GM12878 (cell line): ENCODE data around the gene PSME3IP1. TPM values are rescaled to one million over a fixed set of nuclear protein-coding genes. Genes with fewer than 3 reads are reported as not detected.

Source experiments
- ATAC-seq: fragments of 200-7000 bp; cut with Tn5 transposase; 3 replicates; pipeline ENCODE4 v1.9.1; 2020; ENCODE audit warnings: mild to moderate bottlenecking, moderate library complexity
- BruUV-seq: library from RNA; stranded (reverse); fragments of 400-500 nt; replicated peaks from 2 replicates; lab custom pipeline; 2021; lab: Mats Ljungman, UMichigan
- CTCF ChIA-PET: fragments of 300-600 bp; sonication (Branson Sonifier 250); formaldehyde crosslinking; extraction: SDS; loops from one replicate; lab custom pipeline; 2021; ENCODE audit warnings: inconsistent platforms; lab: Yijun Ruan, JAX
- POLR2A ChIA-PET: fragments of 350-600 bp; formaldehyde crosslinking; extraction: SDS; loops from one replicate; lab custom pipeline; 2021; ENCODE audit warnings: inconsistent platforms; lab: Charles Lee
- RAD21 ChIA-PET: fragments of 300-600 bp; sonication (Branson Sonifier 250); formaldehyde crosslinking; loops from one replicate; lab custom pipeline; 2023; ENCODE audit warnings: antibody characterized with exemption; ENCODE audit not compliant: unreplicated experiment; lab: Charles Lee
- SMC1A ChIA-PET: fragments of 300-600 bp; sonication (Branson Sonifier 250); formaldehyde crosslinking; loops from one replicate; lab custom pipeline; 2023; ENCODE audit not compliant: unreplicated experiment, uncharacterized antibody; lab: Charles Lee
- DNase-seq: peaks from one replicate; pipeline ENCODE4 v3.0.0-alpha.2; 2011; ENCODE audit warnings: low read depth, low spot score
- FAIRE-seq: peaks from 3 replicates; lab custom pipeline; 2011; peaks lifted over from hg19 to GRCh38; lab: Jason Lieb, UNC
- H2AFZ ChIP-seq: 2 replicates; pipeline ENCODE4 v1.6.0; 2011; ENCODE audit warnings: low read depth, low read length, control low read depth; ENCODE audit not compliant: control insufficient read depth
- H3K27ac ChIP-seq: 2 replicates; pipeline ENCODE4 v1.5.1; 2011; ENCODE audit warnings: control low read depth; ENCODE audit not compliant: control insufficient read depth, insufficient read depth
- H3K27me3 ChIP-seq, 2 experiments: replicated peaks in 1 of 2; 2 replicates each; pipeline versions ENCODE4 v1.6.0 to v1.6.1; 2011; ENCODE audit warnings: low read length in 1 of 2; ENCODE audit not compliant: control insufficient read depth in 2 of 2, insufficient read depth in 2 of 2
- H3K36me3 ChIP-seq, 2 experiments: 2 replicates each; pipeline ENCODE4 v1.5.1; 2011; ENCODE audit warnings: low read length in 1 of 2; ENCODE audit not compliant: control insufficient read depth in 2 of 2, insufficient read depth in 2 of 2
- H3K4me1 ChIP-seq: 2 replicates; pipeline ENCODE4 v1.6.1; 2011; ENCODE audit warnings: mild to moderate bottlenecking, low read length, moderate library complexity, mixed read lengths; ENCODE audit not compliant: control insufficient read depth, insufficient read depth
- H3K4me2 ChIP-seq: 2 replicates; pipeline ENCODE4 v1.6.0; 2011; ENCODE audit warnings: control low read depth; ENCODE audit not compliant: control insufficient read depth, insufficient read depth
- H3K4me3 ChIP-seq: fragments of 200-600 bp; sonication (generic); 2 replicates; pipeline ENCODE4 v1.5.1; 2016
- H3K79me2 ChIP-seq: 2 replicates; pipeline ENCODE4 v1.6.0; 2011; ENCODE audit warnings: low read length; ENCODE audit not compliant: control insufficient read depth, insufficient read depth
- H3K9ac ChIP-seq: 2 replicates; pipeline ENCODE4 v1.8.0; 2011; ENCODE audit warnings: low read length, control low read depth, mixed read lengths; ENCODE audit not compliant: control insufficient read depth, insufficient read depth
- H3K9me3 ChIP-seq: replicated peaks from 3 replicates; pipeline ENCODE4 v1.5.1; 2011; ENCODE audit warnings: mild to moderate bottlenecking, low read length; ENCODE audit not compliant: control insufficient read depth, insufficient read depth
- H4K20me1 ChIP-seq: 2 replicates; pipeline ENCODE4 v1.6.0; 2011; ENCODE audit not compliant: control insufficient read depth, insufficient read depth
- EZH2 ChIP-seq: IDR thresholded peaks from 2 replicates; pipeline ENCODE4 v1.6.1; 2012; ENCODE audit warnings: low read depth, mild to moderate bottlenecking, control low read depth, inconsistent platforms, low read length, borderline replicate concordance; ENCODE audit not compliant: control insufficient read depth
- GABPA ChIP-seq: IDR thresholded peaks from 2 replicates; pipeline ENCODE4 v1.6.1; 2014; ENCODE audit warnings: antibody characterized with exemption, low read depth, mild to moderate bottlenecking, inconsistent platforms
- IKZF1 ChIP-seq: fragments of 450-650 bp; conservative IDR thresholded peaks from 2 replicates; pipeline ENCODE4 v1.6.1; 2017; ENCODE audit warnings: antibody characterized with exemption, mild to moderate bottlenecking
- KAT2A ChIP-seq: conservative IDR thresholded peaks from 2 replicates; pipeline ENCODE4 v1.6.1; 2011; ENCODE audit warnings: low read depth, low read length; ENCODE audit not compliant: control insufficient read depth
- KDM1A ChIP-seq: fragments of 200-600 bp; sonication (generic); IDR thresholded peaks from 2 replicates; pipeline ENCODE4 v1.6.1; 2016; ENCODE audit warnings: borderline replicate concordance
- RFX5 ChIP-seq: IDR thresholded peaks from 2 replicates; pipeline ENCODE4 v1.6.1; 2011; ENCODE audit warnings: low read depth, low read length, improper control_type of control experiment
- SIN3A ChIP-seq: IDR thresholded peaks from 2 replicates; pipeline ENCODE4 v1.6.1; 2012; ENCODE audit warnings: low read depth, low read length, improper control_type of control experiment
- SMC3 ChIP-seq: IDR thresholded peaks from 2 replicates; pipeline ENCODE4 v1.6.1; 2011; ENCODE audit warnings: low read length, improper control_type of control experiment, borderline replicate concordance
- WGBS: methylation state at CpG from one replicate; pipeline ENCODE4 v1.1.6; 2016; ENCODE audit warnings: low lambda C conversion rate; ENCODE audit not compliant: insufficient replicate concordance, insufficient coverage; ENCODE audit errors: missing lambda C conversion rate; 5-methylcytosine and 5-hydroxymethylcytosine counted together
- in situ Hi-C: fragments of 300-500 bp; cut with MboI; formaldehyde crosslinking; loops from 9 replicates; pipeline ENCODE4 v1.14.3; 2018; ENCODE audit warnings: mixed read lengths
- intact Hi-C: fragments of 100-400 bp; cut with micrococcal nuclease; formaldehyde crosslinking; loops from one replicate; pipeline ENCODE4 v1.14.2; 2022; ENCODE audit not compliant: unreplicated experiment
- polyA plus RNA-seq, 11 experiments: library from polyadenylated mRNA; depleted of rRNA in 4 of 11; unstranded in 6 of 11; stranded (reverse) in 5 of 11; fragments of >200 nt; fragmentation: Nextera tagmentation in 4 of 11; fragmentation: Illumina TruSeq in 1 of 11; extraction: Ambion mirVana in 4 of 11; extraction: Trizol in 1 of 11; gene quantifications; 1 replicate in 1 of 11; 2 replicates in 10 of 11; pipeline versions ENCODE4 v1.2.1 to v1.2.3, GENCODE V29; 2011 to 2016; ENCODE audit warnings: inconsistent platforms in 2 of 11, missing spikeins in 2 of 11, low read depth in 1 of 11
- total RNA-seq, 4 experiments: library from RNA; depleted of rRNA in 3 of 4; stranded (reverse); fragments of >200 nt in 3 of 4; fragmentation: Illumina TruSeq in 1 of 4; extraction: Trizol in 1 of 4; gene quantifications; 2 replicates each; pipeline versions ENCODE4 v1.2.1 to v1.2.3, GENCODE V29; 2013 to 2021
- TF ChIP-seq, protein P1 (sequence below): IDR thresholded peaks from 2 replicates; pipeline ENCODE4 v1.6.1; 2012; ENCODE audit warnings: improper control_type of control experiment, low read depth, low read length; ENCODE audit not compliant: insufficient replicate concordance
- TF ChIP-seq, protein P2 (sequence below): IDR thresholded peaks from 2 replicates; pipeline ENCODE4 v1.6.1; 2011; ENCODE audit warnings: mild to moderate bottlenecking, low read depth, low read length, moderate library complexity; ENCODE audit not compliant: insufficient replicate concordance
- TF ChIP-seq, protein P3 (sequence below): fragments of 450-650 bp; IDR thresholded peaks from 2 replicates; pipeline ENCODE4 v1.6.1; 2016; ENCODE audit warnings: mild to moderate bottlenecking
- TF ChIP-seq, protein P4 (sequence below): fragments of 150-350 bp; IDR thresholded peaks from 2 replicates; pipeline ENCODE4 v1.6.1; 2016; ENCODE audit warnings: low read depth, low read length

PSME3IP1 gene
- total and polyA plus RNA-seq, 10 of the 15 experiments (the other 5 are each of a cell fraction or from before 2014, with no cell fraction given), result 67.9 to 174 (median 111) TPM

DNA sequence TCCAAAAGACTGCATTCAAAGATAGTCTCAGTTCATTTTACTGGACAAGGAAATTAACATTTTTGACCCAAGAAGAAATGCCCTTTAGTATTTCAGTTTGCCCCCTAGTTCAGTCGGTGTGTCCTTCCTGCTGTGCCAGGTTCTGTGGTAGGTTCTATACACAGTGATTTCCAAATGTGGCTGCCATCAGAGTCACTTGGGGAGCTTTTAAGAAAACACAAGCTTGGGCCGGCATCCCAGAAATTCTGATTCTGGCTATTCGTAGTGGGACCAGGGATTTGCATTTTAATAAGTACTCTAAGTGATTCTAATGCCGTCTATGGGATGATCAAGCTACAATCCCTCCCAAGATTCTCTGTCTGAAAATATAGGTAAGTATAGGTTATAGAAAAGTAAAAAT lies 10.4 kb upstream of the PSME3IP1 start:
- Histone ChIP-seq H3K79me2 (peaks cover 53% of the 10 kb centered on the region), H3K36me3 (0 out of 4 replicates have a peak, but pooled peaks cover 0 to 3% of the 10 kb centered on the region in 2 experiments), H3K27ac (no peak overlapping the region), H2AFZ (no peak overlapping the region), H3K4me2 (no peak overlapping the region), H3K9ac (no peak overlapping the region), H3K27me3 (no peaks in the 10 kb centered on the region), H3K4me1 (peaks cover 13% of the 10 kb centered on the region), H3K9me3 (no peaks in the 10 kb centered on the region), H4K20me1 (no peaks in the 10 kb centered on the region), H3K4me3 (no peak overlapping the region)
- FAIRE-seq, result no peak
- in situ Hi-C loops, result no loop called here
- 100% methylated on average over 4 of the region's 4 CpGs for WGBS
- intact Hi-C loops, result no loop called here
- DNase-seq, result no peak
- RAD21 ChIA-PET, result no interaction called here
- POLR2A ChIA-PET, result interaction anchor here (1.2 to 2.9 kb wide), 2 partner anchors 9 to 10 kb away, joined by 7 to 10 read pairs; partner anchors contain the start of genes PSME3IP1 and RSPRY1
- ATAC-seq, result no peak
- no TSS peak for BruUV-seq
- CTCF ChIA-PET, result interaction anchor here (1.4 to 1.8 kb wide), 2 partner anchors 8 to 26 kb away, joined by 3 to 4 read pairs; no protein-coding TSS in a partner anchor
- SMC1A ChIA-PET, result interaction anchor here (0.8 to 1.6 kb wide), 4 partner anchors 19 to 350 kb away, joined by 3 to 4 read pairs (median 3); no protein-coding TSS in a partner anchor
- TF ChIP-seq, protein P1, sequence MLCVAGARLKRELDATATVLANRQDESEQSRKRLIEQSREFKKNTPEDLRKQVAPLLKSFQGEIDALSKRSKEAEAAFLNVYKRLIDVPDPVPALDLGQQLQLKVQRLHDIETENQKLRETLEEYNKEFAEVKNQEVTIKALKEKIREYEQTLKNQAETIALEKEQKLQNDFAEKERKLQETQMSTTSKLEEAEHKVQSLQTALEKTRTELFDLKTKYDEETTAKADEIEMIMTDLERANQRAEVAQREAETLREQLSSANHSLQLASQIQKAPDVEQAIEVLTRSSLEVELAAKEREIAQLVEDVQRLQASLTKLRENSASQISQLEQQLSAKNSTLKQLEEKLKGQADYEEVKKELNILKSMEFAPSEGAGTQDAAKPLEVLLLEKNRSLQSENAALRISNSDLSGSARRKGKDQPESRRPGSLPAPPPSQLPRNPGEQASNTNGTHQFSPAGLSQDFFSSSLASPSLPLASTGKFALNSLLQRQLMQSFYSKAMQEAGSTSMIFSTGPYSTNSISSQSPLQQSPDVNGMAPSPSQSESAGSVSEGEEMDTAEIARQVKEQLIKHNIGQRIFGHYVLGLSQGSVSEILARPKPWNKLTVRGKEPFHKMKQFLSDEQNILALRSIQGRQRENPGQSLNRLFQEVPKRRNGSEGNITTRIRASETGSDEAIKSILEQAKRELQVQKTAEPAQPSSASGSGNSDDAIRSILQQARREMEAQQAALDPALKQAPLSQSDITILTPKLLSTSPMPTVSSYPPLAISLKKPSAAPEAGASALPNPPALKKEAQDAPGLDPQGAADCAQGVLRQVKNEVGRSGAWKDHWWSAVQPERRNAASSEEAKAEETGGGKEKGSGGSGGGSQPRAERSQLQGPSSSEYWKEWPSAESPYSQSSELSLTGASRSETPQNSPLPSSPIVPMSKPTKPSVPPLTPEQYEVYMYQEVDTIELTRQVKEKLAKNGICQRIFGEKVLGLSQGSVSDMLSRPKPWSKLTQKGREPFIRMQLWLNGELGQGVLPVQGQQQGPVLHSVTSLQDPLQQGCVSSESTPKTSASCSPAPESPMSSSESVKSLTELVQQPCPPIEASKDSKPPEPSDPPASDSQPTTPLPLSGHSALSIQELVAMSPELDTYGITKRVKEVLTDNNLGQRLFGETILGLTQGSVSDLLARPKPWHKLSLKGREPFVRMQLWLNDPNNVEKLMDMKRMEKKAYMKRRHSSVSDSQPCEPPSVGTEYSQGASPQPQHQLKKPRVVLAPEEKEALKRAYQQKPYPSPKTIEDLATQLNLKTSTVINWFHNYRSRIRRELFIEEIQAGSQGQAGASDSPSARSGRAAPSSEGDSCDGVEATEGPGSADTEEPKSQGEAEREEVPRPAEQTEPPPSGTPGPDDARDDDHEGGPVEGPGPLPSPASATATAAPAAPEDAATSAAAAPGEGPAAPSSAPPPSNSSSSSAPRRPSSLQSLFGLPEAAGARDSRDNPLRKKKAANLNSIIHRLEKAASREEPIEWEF, result no peak
- TF ChIP-seq KAT2A (no peak), SMC3 (no peak), SIN3A (no peak), RFX5 (no peak), EZH2 (no peak), GABPA (no peak), IKZF1 (no peak), KDM1A (no peak)
- TF ChIP-seq, protein P2, sequence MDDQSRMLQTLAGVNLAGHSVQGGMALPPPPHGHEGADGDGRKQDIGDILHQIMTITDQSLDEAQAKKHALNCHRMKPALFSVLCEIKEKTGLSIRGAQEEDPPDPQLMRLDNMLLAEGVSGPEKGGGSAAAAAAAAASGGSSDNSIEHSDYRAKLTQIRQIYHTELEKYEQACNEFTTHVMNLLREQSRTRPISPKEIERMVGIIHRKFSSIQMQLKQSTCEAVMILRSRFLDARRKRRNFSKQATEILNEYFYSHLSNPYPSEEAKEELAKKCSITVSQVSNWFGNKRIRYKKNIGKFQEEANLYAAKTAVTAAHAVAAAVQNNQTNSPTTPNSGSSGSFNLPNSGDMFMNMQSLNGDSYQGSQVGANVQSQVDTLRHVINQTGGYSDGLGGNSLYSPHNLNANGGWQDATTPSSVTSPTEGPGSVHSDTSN, result no peak
- TF ChIP-seq, protein P3, sequence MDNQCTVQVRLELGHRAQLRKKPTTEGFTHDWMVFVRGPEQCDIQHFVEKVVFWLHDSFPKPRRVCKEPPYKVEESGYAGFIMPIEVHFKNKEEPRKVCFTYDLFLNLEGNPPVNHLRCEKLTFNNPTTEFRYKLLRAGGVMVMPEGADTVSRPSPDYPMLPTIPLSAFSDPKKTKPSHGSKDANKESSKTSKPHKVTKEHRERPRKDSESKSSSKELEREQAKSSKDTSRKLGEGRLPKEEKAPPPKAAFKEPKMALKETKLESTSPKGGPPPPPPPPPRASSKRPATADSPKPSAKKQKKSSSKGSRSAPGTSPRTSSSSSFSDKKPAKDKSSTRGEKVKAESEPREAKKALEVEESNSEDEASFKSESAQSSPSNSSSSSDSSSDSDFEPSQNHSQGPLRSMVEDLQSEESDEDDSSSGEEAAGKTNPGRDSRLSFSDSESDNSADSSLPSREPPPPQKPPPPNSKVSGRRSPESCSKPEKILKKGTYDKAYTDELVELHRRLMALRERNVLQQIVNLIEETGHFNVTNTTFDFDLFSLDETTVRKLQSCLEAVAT, result no peak
- TF ChIP-seq, protein P4, sequence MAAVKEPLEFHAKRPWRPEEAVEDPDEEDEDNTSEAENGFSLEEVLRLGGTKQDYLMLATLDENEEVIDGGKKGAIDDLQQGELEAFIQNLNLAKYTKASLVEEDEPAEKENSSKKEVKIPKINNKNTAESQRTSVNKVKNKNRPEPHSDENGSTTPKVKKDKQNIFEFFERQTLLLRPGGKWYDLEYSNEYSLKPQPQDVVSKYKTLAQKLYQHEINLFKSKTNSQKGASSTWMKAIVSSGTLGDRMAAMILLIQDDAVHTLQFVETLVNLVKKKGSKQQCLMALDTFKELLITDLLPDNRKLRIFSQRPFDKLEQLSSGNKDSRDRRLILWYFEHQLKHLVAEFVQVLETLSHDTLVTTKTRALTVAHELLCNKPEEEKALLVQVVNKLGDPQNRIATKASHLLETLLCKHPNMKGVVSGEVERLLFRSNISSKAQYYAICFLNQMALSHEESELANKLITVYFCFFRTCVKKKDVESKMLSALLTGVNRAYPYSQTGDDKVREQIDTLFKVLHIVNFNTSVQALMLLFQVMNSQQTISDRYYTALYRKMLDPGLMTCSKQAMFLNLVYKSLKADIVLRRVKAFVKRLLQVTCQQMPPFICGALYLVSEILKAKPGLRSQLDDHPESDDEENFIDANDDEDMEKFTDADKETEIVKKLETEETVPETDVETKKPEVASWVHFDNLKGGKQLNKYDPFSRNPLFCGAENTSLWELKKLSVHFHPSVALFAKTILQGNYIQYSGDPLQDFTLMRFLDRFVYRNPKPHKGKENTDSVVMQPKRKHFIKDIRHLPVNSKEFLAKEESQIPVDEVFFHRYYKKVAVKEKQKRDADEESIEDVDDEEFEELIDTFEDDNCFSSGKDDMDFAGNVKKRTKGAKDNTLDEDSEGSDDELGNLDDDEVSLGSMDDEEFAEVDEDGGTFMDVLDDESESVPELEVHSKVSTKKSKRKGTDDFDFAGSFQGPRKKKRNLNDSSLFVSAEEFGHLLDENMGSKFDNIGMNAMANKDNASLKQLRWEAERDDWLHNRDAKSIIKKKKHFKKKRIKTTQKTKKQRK, result no peak
